Measurements from ENCODE around the gene CPLANE1. TPM values are rescaled to one million over a fixed set of nuclear protein-coding genes. Genes with fewer than 3 reads are reported as not detected.

Gene CPLANE1
- total RNA-seq, 1 donor from 2014 or later = 25.8 TPM

GRCh38 chr5:37080697-37081096, 168.5 kb downstream of the CPLANE1 start:
- no peaks in the 10 kb centered on the region for H3K27me3 Mint-ChIP-seq (ENCODE audit: low read depth)
- no peak for TF ChIP-seq CTCF (IDR thresholded peaks at IDR 0.05)
- peaks cover 7% of the 10 kb centered on the region for H3K9me3 Mint-ChIP-seq (ENCODE audit: low read depth)
- DNase-seq (ENCODE audit: low spot score) = no peak
- H3K4me3 Mint-ChIP-seq (ENCODE audit: unreplicated experiment) = no peak overlapping the region
- H3K4me1 Mint-ChIP-seq (ENCODE audit: low read depth) = peaks cover 6% of the 10 kb centered on the region
- H3K27ac Mint-ChIP-seq (ENCODE audit: unreplicated experiment) = no peak overlapping the region
- H3K36me3 Mint-ChIP-seq (ENCODE audit: low read depth) = peaks cover 32% of the 10 kb centered on the region

GRCh38 chr5:37077146-37077545, 172.0 kb downstream of the CPLANE1 start:
- Mint-ChIP-seq H3K27ac (ENCODE audit: unreplicated experiment) (no peak overlapping the region), H3K4me1 (ENCODE audit: low read depth) (peaks cover under 1% of the 10 kb centered on the region)
- TF ChIP-seq CTCF (IDR thresholded peaks at IDR 0.05) = no peak

GRCh38 chr5:37075399-37075950, 173.7 kb downstream of the CPLANE1 start:
- Mint-ChIP-seq H3K4me3 (ENCODE audit: unreplicated experiment) (no peak overlapping the region), H3K27me3 (ENCODE audit: low read depth) (no peaks in the 10 kb centered on the region)

More at GRCh38 chr5:37077146-37077545, 172.0 kb downstream of the CPLANE1 start:
- H3K4me3 Mint-ChIP-seq (ENCODE audit: unreplicated experiment) = no peak overlapping the region
- no peaks in the 10 kb centered on the region for H3K27me3 Mint-ChIP-seq (ENCODE audit: low read depth)
- peaks cover 7% of the 10 kb centered on the region for H3K9me3 Mint-ChIP-seq (ENCODE audit: low read depth)
- peaks cover 24% of the 10 kb centered on the region for H3K36me3 Mint-ChIP-seq (ENCODE audit: low read depth)
- DNase-seq (ENCODE audit: low spot score) = no peak

GRCh38 chr5:37071901-37072581, 177.1 kb downstream of the CPLANE1 start:
- TF ChIP-seq CTCF (IDR thresholded peaks at IDR 0.05) = no peak
- no peaks in the 10 kb centered on the region for H3K9me3 Mint-ChIP-seq (ENCODE audit: low read depth)
- H3K36me3 Mint-ChIP-seq (ENCODE audit: low read depth) = peaks cover 1% of the 10 kb centered on the region
- H3K27ac Mint-ChIP-seq (ENCODE audit: unreplicated experiment) = no peak overlapping the region
- no peak for DNase-seq (ENCODE audit: low spot score)
- H3K4me3 Mint-ChIP-seq (ENCODE audit: unreplicated experiment) = no peak overlapping the region
- peaks cover 9% of the 10 kb centered on the region for H3K4me1 Mint-ChIP-seq (ENCODE audit: low read depth)
- no peaks in the 10 kb centered on the region for H3K27me3 Mint-ChIP-seq (ENCODE audit: low read depth)

More at GRCh38 chr5:37075399-37075950, 173.7 kb downstream of the CPLANE1 start:
- peaks cover 1% of the 10 kb centered on the region for H3K4me1 Mint-ChIP-seq (ENCODE audit: low read depth)
- DNase-seq (ENCODE audit: low spot score) = no peak
- H3K36me3 Mint-ChIP-seq (ENCODE audit: low read depth) = peaks cover 20% of the 10 kb centered on the region
- TF ChIP-seq CTCF (IDR thresholded peaks at IDR 0.05) = no peak
- no peak overlapping the region for H3K27ac Mint-ChIP-seq (ENCODE audit: unreplicated experiment)
- peaks cover 7% of the 10 kb centered on the region for H3K9me3 Mint-ChIP-seq (ENCODE audit: low read depth)

GRCh38 chr5:37071487-37071886, 177.7 kb downstream of the CPLANE1 start:
- no peak overlapping the region for H3K27ac Mint-ChIP-seq (ENCODE audit: unreplicated experiment)
- H3K36me3 Mint-ChIP-seq (ENCODE audit: low read depth) = no peaks in the 10 kb centered on the region
- peaks cover 9% of the 10 kb centered on the region for H3K4me1 Mint-ChIP-seq (ENCODE audit: low read depth)
- H3K4me3 Mint-ChIP-seq (ENCODE audit: unreplicated experiment) = no peak overlapping the region
- DNase-seq (ENCODE audit: low spot score) = no peak
- no peak for TF ChIP-seq CTCF (IDR thresholded peaks at IDR 0.05)
- H3K9me3 Mint-ChIP-seq (ENCODE audit: low read depth) = no peaks in the 10 kb centered on the region
- H3K27me3 Mint-ChIP-seq (ENCODE audit: low read depth) = no peaks in the 10 kb centered on the region

Measured in chondrocyte (in vitro differentiated cells).